Suppressor macrophage treated with lipopolysaccharide for 4 hours (primary cell): ENCODE results near the gene HDHD3.

Experiments
- DNase-seq: peaks from one replicate; pipeline ENCODE4 v3.0.0-alpha.2; 2020

HDHD3 gene

GRCh38 chr9:113361304-113362018 lies 15.3 kb downstream of the HDHD3 start:
- DNase-seq: no peak

GRCh38 chr9:113360242-113360842 lies 16.4 kb downstream of the HDHD3 start:
- DNase-seq: no peak

GRCh38 chr9:113359385-113359784 lies 17.4 kb downstream of the HDHD3 start:
- no peak for DNase-seq

GRCh38 chr9:113356686-113357292 lies 20.0 kb downstream of the HDHD3 start:
- no peak for DNase-seq

- DNase-seq: no peak
These were observed 21.7 kb downstream of the HDHD3 start for GRCh38 chr9:113355040-113355596.

- DNase-seq: no peak
These were observed 24.4 kb downstream of the HDHD3 start for GRCh38 chr9:113352411-113352810.

- DNase-seq: no peak
These were observed 24.8 kb downstream of the HDHD3 start for GRCh38 chr9:113352006-113352405.

GRCh38 chr9:113350937-113351336 lies 25.8 kb downstream of the HDHD3 start:
- DNase-seq: peak; percentile 56

GRCh38 chr9:113350107-113350661 lies 26.6 kb downstream of the HDHD3 start:
- DNase-seq: no peak

- DNase-seq: peak; percentile 13
These were observed 27.2 kb downstream of the HDHD3 start, which contains the start of gene BSPRY for GRCh38 chr9:113349445-113350094. Gene BSPRY (plus strand): TSS chr9:113349541. CDS start chr9:113349580, 39 bp downstream.

- no peak for DNase-seq
These were observed 27.7 kb downstream of the HDHD3 start for GRCh38 chr9:113349066-113349444.

- DNase-seq: no peak
These were observed 28.3 kb downstream of the HDHD3 start for GRCh38 chr9:113348437-113348836.

- peak; percentile 20 for DNase-seq
These were observed 31.1 kb downstream of the HDHD3 start for GRCh38 chr9:113345671-113346070.

GRCh38 chr9:113345190-113345589 lies 31.6 kb downstream of the HDHD3 start:
- no peak for DNase-seq

- DNase-seq: peak; percentile 70
These were observed 33.0 kb downstream of the HDHD3 start for GRCh38 chr9:113343732-113344231.

- no peak for DNase-seq
These were observed 34.9 kb downstream of the HDHD3 start for GRCh38 chr9:113341712-113342410.

GRCh38 chr9:113340011-113340699 lies 36.6 kb downstream of the HDHD3 start, which contains the start of gene WDR31:
Gene WDR31 (minus strand): TSS chr9:113340275. CDS start chr9:113332022, 8,253 bp downstream.
- DNase-seq: peak; percentile 88

GRCh38 chr9:113337714-113338113 lies 39.1 kb downstream of the HDHD3 start:
- no peak for DNase-seq

GRCh38 chr9:113331780-113332179 lies 45.0 kb downstream of the HDHD3 start:
- DNase-seq: no peak

GRCh38 chr9:113328045-113328782 lies 48.6 kb downstream of the HDHD3 start:
- no peak for DNase-seq

GRCh38 chr9:113326230-113326629 lies 50.6 kb downstream of the HDHD3 start:
- DNase-seq: no peak
